GM21825 (cell line): ENCODE data around the gene CCDC15.
"Not testable (repeated sequence)": the region's sequence is repeated elsewhere in the genome, so short reads cannot be mapped to it uniquely, and the experiment has no call there.

Experiments
- ATAC-seq: cut with Tn5 transposase; IDR thresholded peaks from one replicate; pipeline ENCODE4 v1.9.1; 2021; ENCODE audit warnings: mild to moderate bottlenecking, moderate library complexity; ENCODE audit not compliant: unreplicated experiment

CCDC15 gene

DNA sequence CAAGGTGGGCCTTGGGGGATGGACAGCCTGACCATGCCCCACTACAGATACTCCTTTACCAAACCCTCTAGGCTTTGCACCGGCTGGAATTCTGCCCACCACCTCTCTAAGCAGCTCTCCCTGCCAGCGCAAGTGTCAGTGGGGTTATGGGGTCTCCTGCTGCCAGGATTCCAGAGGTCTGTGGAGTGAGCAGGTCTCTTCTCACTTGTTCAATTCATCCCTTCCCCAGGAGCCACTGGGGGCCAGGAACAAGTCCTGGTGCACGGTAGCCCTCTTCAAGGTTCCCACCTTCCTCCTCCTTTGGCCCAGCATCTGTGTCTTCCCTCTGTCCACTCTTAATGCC is 30.5 kb downstream of the CCDC15 start:
- no peak for ATAC-seq

DNA sequence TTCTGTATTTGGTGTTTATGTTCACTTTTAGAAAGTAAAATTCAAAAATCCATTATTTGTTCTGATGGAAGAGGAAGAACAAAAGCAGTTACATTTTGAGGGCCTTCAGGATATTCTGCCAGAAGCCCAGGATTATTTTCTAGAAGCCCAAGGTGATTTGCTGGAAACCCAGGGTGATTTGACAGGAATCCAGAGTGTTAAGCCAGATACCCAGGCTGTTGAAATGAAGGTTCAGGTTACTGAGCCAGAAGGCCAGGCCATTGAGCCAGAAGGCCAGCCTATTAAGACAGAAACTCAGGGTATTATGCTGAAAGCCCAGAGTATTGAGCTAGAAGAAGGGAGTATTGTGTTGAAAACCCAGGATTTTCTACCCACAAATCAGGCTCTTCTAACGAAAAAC is 33.1 kb downstream of the CCDC15 start:
- no peak for ATAC-seq

DNA sequence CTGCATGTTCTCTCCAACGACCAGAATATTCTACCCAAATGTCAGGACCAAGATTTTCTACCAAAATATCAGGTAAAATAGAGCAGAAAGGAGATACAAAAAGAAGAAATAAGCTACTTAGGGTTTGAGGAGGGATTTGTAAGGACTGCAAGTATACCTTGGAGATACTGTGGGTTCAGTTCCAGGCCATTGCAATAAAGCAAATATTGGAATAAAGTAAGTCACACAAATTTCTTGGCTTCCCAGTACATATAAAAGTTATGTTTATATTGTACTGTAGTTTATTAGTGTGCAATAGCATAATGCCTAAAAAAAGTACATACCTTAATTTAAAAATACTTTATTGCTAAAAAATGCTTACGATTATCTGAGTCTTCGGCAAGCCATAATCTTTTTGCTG is 34.1 kb downstream of the CCDC15 start:
- ATAC-seq = no peak

DNA sequence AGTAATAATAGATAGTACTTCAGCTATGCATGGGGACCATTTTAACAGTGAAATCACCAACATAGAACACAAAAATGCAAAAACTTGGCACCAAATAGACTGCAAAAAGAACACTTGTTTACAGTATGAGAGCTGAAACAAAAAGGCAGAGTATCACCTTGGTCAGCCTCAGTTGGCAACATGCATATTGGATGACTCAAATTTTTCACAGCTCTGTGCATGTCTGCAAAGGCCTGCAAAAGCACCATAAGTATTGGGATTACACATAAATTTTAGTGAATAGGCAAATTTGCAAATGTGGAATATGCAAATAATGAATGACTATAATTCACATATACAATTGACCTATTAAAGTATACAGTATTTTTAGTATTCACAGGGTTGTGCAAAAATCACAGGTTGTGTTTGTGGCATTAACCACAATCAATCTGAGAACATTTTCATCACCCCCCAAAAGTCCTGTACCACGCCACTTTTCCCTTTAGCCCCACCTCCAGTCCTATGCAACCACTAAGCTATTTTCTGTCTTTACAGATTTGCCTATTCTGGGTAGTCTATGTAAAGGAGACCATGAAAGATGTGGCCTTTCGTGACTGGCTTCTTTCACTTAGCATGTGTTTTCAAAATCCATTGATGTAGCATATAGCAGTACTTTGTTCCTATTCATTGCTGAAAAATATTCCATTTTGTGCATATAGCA is 47.2 kb downstream of the CCDC15 start:
- ATAC-seq = no peak

DNA sequence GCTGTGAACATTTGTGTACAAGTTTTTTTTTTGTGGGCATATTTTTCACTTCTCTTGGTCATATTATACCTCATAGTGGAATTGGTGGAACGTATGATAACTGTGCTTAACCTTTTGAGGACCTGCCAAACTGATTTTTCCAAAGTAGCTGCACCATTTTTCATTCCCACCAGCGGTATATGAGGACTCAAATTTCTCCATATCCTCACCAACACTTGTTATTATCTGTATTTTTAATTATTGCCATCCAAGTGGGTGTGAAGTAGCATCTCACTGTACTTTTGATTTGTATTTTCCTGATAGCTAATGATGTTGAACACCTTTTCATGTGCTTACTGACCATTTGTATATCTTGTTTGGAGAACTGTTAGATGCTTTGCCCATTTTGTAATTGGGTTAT is 47.8 kb downstream of the CCDC15 start:
- no peak for ATAC-seq

DNA sequence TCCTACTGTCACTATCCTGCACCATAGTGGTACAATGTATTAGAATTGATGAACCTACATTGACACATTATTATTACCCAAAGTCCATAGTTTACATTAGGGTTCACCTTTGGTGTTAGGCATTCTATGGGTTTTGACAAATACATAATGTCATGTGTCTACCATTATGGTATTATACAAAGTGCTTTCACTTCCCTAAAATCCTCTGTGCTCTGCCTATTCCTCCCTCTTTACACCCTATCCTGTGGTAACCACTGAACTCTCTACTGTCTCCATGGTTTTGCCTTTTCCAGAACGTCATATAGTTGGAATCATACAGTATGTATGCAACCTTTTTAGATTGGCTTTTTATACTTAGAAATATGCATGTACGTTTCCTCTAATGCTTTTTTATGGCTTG is 51.5 kb downstream of the CCDC15 start:
- ATAC-seq = no peak

DNA sequence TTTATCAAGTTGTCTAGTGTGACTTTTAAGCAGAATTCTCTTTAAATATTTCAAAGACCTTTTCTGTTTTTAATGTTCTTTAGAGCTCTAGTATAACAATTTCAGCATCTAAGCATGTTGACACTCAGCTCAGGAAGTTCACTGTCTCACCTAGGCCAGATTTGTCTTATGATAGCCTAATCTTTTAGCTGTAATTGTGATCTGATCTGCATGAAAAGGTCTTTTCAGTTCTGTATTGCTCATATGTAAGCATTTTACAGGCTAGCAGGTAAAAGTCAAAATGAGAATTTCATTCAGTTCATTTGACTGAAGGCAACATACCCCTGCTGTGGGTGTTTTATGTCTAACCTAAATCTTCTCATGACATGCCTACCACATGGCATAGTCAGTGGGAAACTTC is 62.4 kb downstream of the CCDC15 start:
- ATAC-seq = no peak

DNA sequence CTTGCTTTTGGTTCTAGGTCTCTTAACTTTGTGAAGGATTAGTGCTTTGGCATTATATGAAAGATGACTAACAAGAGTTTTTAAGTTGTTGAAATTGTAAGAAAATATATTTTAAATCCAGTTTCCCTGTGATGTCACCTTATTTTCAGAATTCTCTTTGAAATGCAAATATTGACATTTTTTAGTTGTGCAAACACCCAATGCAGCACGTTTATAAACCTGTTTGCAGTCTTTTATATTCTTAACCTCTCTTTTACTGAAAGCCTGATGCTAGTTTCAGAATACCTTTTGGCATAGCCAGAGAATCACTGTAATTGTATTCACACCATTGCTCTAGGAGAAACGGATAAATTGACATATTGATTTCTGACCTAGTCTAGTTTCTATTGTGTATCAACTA is 66.3 kb downstream of the CCDC15 start:
- no peak for ATAC-seq

DNA sequence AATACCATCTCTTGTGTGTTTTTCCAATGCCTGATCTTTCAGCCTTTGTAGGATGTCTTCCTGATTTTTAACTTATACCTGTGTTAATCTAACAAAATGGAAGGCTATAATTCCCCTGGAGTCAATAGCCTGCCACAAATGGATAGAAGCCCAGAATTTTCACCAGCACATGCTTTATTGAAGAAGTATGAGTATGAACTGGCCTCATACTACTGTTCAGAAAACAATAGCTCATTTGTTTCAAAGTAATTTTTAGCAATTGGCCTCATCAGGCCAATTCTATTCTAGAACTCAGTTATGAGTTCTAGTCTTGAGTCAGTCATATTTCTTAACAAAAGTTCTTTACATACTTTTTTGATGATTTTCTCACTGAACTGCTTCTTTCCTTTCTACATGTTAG is 68.5 kb downstream of the CCDC15 start:
- no peak for ATAC-seq

DNA sequence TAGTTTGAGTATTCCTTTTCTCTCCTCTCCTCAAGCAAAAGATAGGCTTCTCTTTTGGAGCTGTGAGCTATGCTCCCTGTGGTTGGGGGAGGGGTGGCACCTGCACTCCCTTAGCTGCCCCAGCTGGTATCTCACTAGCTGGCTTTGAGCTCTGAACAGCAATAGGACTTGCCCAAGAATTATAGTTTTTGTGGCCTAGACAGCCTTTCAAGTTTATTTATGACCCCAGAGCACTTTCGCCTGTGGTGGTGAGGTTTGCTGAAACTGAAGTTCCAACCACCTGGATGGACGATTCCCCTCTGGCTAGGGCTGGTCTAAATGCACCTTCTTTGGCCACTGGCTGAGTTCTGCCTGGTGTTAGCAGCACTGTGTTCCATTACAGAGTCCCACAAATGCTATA is 72.0 kb downstream of the CCDC15 start:
- no peak for ATAC-seq

DNA sequence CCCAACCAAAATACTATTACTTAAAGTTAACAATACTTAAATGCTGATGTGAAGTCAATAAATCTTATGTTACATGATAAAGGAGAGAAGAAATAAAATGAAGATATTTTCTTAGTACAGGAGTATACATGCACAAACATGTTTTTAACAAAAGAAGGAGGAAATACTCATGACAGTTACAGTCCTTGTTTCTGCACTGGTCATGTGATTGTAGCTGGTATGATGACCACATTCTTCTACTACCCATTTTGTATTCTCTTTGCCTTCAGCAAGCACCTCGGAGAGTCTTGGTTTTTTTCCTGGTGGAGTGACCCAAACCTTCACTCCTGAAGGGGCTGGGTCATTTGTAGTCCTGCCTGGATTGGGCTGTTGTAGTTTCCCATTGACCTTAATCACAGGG is 75.4 kb downstream of the CCDC15 start:
- ATAC-seq = not testable (repeated sequence)

DNA sequence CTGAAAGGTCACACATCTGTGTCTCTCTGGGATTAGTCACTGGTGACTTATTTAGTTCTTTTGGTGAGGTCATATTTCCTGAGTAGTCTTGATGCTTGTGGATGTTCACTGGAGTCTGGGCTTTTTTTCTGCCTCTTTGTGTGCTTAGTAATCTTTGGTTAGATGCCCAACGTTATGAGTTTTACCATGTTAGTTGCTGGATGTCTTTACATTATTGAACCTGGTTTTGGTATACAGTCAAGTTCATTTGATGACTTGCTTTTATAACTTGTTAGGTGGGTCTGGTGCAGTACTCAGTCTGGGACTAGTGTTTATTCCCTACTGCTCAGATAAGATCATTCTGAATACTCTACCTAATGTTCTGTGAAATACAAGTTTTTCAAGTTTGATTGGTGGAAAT is 82.9 kb downstream of the CCDC15 start:
- no peak for ATAC-seq

DNA sequence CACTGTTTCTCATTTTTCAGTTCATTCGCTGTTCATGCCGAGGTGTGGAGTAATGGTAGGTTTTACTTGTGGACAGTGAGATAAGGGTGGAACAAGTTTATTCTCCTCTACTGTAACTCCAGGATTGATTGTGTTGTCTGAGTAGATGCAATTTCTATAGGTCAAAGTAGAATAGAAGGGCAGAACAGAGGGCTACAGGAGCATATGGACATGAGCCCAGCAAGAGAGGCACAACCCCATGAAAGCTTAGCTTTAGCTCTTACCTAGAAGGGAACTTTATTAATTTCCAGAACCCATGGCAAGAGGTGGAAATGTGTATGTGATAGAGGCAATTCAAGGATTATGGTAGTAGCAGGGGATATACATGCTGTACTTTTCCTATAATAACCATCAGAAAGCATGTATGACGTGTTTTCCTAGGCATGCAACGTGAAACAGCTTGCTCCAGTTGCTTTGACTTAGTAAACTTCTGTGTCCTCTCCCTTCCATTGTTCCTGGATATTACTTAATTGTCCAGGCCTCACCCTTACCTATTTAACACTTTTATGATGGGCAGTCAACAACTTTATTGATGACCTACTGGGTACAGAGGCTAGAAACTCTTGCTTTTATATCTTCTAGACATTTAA is 95.3 kb downstream of the CCDC15 start:
- ATAC-seq = no peak

DNA sequence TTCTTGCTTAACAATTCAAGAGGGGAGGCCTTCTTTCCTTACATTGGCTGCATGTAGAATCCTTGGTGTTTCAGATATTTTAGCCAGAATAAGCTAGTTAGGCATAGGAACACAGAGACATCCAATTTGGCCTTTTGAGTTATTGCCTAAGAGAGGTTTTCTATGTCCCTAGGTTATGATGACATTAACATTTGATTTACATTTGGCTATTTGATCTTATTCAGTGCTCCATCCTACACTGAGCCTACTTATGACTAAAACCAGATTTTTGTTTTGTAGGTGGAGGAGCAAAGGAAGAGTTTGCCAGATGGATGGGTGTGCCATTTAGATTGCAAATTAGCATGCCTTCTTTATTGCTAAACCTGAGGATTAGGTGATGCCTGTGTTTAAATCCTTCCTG is 98.0 kb downstream of the CCDC15 start:
- no peak for ATAC-seq

DNA sequence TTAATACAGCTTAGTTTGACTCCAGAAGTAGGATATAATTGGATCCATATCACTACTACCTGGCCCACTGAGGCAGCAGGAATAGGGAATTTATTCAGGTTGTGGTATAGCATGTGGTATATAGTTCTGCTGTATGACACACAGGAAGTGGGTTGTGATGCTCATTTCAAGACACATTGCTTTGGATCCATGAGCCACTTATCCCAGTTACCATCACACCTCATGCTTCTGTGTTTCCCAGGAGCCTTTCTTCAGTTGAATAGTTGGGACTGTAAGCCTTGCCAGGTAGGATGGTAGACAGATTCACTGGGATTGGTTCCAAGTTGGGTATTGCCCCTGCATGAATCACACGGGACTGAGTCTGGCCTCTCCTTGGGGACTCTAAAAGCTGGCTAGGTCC is 99.2 kb downstream of the CCDC15 start:
- ATAC-seq = no peak

DNA sequence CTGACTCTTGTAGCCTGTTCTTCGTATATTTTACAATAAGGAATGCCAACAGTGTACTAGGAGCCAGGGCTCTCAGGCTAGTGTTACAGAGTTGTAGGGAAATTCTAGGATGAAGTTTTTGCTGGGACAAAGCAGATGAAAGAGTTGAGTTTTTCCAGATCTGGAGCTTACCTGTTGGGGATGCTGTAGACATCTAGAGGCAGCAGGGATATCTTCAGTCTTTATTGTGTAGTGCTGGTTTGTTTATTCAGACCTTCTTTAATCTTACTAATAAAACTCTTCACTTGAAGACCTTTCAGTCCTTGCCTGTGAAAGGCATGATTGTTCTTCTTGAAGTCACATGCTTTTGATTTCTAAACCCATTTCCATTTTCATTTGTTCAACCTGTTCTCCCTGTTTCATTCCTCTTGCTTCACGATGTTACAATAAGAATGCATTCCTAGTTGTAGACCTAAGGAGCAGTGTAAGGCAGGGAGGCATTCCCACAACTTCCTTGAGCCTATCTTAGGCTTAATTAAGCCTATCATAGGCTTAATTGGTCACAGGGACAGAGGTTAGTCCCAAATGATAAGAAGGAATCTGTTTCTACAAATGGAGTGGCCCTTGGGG is 101.2 kb downstream of the CCDC15 start:
- ATAC-seq = no peak

DNA sequence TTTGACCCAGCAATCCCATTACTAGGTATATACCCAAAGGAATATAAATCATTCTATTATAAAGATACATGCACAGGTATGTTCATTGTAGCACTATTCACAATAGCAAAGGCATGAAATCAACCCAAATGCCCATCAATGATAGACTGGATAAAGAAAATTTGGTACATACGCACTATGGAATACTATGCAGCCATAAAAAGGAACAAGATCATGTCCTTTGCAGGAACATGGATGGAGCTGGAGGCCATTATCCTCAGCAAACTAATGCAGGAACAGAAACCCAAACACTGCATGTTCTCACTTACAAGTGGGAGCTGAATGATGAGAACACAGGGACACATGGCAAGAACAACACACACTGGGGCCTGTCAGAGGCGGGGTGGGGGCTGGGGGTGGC is 102.1 kb downstream of the CCDC15 start:
- ATAC-seq = not testable (repeated sequence)

DNA sequence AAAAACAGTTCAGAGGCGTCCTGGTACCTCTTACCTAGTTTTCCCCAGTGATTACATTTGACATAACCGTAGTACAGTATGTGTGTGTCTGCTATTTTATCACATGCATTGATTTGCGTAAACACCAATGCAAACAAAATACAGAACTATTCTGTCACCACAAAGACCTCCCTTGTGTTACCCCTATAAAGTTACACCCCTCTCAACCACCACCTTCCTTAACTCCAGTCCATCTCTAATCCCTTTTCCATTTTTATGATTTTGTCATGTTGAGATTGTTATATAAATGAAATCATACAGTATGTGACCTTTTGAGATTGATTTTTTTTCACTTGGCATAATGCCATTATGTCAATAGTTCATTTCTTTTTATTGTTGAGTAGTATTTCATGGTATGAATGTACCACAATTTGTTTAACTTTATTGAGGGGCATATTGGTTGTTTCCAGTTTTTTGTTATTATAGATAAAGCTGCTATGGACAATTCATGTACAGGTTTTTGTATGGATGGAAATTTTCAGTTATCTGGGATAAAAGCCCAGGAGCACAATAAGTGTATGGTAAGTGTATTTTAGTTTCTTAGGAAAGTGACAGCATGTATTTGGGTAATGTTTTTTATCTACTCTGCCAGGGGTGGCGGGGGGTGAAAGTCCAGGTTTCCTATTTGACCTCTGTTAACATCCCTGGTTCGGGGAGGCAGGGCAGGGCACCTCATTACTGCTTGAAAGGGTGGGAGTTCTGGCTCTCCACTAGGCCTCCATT is 103.1 kb downstream of the CCDC15 start:
- no peak for ATAC-seq

DNA sequence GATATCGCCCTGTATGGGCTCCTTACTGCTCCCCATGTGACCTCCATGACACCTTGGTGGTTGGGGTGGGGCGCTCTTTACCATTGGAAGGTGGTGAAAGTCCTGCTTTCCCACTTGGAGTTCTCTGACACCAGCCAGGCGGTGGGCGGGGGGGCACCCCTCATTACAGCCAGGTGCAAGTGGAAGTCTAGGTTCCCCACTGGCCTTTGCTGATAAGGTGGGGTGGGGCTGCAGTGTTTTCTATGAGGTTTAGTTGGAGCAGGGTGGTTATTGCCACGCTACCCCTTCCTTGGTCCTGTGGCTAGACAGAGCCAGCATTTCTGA is 103.7 kb downstream of the CCDC15 start:
- no peak for ATAC-seq

DNA sequence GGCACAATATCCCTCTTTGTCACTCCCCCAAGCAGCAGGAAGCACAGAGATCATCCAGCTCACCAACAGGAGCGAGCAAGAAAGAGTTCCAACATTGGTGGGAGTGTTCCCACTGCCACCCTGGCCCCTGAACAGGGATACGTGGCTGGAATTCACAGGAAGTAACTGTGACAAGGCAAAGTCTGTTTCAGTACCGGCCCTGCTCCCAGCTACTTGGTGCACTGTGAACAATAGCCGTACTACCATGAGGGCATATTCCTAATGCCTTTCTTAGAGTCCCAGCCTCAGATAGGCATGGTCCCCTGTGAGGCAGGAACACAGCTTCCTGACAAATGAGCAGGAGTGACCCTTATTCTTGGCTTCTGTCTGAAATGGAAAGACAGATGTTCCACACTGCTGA is 107.3 kb downstream of the CCDC15 start:
- ATAC-seq = no peak

DNA sequence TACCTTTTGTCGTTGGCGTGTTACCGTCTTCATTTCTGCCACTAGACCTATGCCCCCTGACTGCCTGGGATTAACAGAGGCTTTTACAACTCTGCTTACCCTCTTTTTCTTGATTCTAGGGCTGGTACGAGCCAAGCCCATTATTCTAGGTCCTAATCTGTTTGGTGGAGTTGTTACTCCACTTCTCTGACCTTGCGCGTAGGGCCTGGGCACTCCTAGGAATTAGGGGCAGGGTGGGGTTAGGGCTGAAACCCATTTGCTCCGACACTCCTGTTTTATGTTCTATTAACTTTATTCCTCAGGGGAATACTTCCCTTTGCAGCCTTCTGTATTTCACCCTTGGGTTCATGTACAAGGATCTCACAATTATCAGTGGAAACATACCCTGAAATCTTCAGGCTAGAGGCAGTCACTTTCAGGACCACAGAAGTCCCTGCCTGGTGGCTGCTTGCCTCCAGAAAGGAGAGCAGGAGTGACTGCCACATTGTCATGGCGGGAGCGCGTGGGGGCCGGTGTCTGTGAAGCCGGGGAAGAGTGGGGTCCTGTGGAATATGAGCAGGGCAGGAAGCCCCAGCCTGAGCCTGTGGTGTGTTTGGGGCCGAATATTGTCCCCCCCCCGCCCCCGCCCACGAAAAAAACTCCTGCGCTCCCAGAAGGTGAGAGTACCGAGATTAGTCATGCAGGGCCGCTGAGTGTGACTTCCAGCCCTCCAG is 108.4 kb downstream of the CCDC15 start:
- ATAC-seq = no peak
